ENCODE results near the gene GNB1. TPM values are rescaled to one million over a fixed set of nuclear protein-coding genes. Genes with fewer than 3 reads are reported as not detected.
A peak's percentile ranks its signal among the peaks of the same experiment; 100 is the strongest.
"Not testable (repeated sequence)": the region's sequence is repeated elsewhere in the genome, so short reads cannot be mapped to it uniquely, and the experiment has no call there.

The GNB1 gene
- 167 and 184 TPM in 2 replicates for total RNA-seq (2014; rRNA removed; shearing (Covaris generic))

DNA sequence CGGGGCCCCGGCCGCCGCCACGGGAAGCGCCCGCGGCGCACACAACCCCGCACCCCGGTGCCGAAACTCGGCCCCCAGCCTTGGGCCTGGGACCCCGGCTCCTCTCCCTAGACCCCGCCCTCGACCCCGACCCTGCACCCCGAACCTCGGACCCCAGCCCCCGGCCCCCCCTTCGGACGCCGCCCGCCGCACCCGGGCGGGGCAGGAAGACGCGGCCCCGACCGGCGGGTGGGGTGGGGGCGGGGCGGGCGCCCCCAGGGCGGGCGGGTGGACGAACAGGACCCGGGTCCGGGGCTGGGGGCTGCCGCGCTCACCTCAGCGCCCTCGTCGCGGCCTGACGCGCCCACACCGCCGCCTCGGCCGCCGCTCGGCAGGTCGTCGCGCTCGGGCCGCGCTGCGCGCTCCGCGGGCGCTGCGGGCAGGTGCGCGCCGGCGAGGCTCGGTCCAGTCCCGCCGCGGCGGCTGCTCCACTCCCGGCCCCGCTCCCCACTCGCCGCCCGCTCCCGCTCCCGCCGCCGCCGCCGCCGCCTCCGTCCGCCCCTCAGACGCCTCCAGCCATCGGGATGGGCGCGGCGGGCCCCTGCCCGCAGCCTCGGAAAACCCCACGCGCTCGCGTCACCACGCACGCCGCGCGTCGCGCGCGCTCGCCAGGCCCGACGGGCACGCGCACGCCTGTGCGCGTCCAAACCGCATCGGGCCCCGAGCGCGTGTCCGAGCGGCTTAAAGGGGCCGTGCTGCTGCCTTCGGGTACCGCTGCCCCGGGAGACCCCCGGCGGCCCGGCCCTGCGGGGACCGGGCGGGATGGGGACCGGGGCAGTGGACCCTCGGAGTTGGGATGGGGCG, at the start of gene GNB1:
TSS of gene GNB1 (minus strand) at position 582 of the 843 bp plus-strand sequence. CDS start 65,634 bp downstream, outside the sequence.
- H3K4me3 ChIP-seq = peak within 1 kb of the TSS; percentile 100
- peak; percentile 89 to 95 for DNase-seq
- peak within 1 kb of the TSS; percentile 92 for H3K27ac ChIP-seq
- peaks cover 11% of the 10 kb centered on the region for H3K36me3 ChIP-seq
- H3K27me3 ChIP-seq = no peaks in the 10 kb centered on the region
- H3K4me1 ChIP-seq = peaks cover 16% of the 10 kb centered on the region
- no peaks in the 10 kb centered on the region for H3K9me3 ChIP-seq (replicated peaks)

DNA sequence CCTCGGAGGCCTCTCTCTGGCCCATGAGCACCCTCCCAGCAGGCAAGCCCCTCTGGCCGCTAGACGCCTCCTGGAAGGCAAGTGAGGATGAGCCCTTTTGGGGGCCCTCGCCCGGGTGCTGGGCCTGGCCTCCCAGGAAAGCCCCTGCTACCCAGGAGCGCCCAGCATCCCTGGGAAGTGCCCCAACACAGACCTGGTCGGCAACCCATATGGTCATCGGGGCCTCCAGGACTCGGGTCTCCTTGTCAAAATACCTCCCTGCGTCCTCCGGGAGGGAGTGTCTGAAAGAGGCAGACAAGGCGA, 49.2 kb upstream of the GNB1 start:
- no peak for DNase-seq
- H3K27ac ChIP-seq = no peak overlapping the region
- peaks cover 10% of the 10 kb centered on the region; the same call in 1 of the 2 replicates for H3K27me3 ChIP-seq

DNA sequence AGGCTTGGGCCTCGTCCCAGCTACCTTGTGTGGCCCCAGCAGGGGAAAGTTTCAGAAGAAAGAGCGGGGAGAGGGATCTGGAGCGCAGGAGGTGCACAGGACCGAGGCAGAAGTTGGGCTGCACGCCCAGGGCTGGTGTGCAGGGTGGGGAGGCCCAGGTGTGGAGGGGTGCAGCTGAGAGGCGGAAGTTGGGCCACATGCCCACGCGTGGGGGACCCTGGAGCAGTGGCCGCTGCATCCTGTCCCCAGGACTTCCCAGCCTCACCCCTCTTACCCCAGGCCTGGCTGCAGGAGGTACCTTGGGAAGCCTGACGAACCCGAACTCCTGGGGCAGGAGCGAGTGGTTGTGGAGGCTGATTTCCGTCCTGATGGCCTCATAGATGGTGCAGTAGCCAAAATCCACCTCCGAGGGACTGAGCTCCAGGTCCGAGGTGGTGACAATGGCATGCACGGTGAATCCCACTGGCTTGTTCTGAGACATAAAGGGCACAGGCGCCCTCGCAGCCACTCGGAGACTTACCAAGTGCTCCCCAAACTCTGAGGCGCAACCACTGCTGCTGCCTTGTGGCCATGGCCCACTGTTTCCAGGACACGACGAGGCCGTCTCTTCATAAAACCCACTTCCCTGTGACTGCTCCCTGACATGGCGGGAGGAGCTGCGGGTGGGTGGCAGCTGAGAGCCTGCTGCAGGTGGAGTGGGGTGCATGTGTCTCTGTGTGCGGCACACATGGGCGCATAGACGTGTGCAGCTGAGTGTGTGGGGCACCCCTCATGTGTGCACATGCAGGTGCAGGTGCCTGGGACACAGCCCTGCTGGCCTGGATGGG, 48.6 kb upstream of the GNB1 start:
- DNase-seq = no peak
- peaks cover 10% of the 10 kb centered on the region; the same call in 1 of the 2 replicates for H3K27me3 ChIP-seq
- H3K4me1 ChIP-seq = peaks cover 14% of the 10 kb centered on the region
- H3K36me3 ChIP-seq = no peaks in the 10 kb centered on the region
- H3K9me3 ChIP-seq (replicated peaks) = no peaks in the 10 kb centered on the region
- H3K27ac ChIP-seq = no peak overlapping the region
- no peak overlapping the region for H3K4me3 ChIP-seq

More for the DNA sequence above, 49.2 kb upstream of the GNB1 start:
- Histone ChIP-seq H3K4me3 (no peak overlapping the region), H3K9me3 (replicated peaks) (no peaks in the 10 kb centered on the region), H3K4me1 (peaks cover 14% of the 10 kb centered on the region), H3K36me3 (no peaks in the 10 kb centered on the region)

DNA sequence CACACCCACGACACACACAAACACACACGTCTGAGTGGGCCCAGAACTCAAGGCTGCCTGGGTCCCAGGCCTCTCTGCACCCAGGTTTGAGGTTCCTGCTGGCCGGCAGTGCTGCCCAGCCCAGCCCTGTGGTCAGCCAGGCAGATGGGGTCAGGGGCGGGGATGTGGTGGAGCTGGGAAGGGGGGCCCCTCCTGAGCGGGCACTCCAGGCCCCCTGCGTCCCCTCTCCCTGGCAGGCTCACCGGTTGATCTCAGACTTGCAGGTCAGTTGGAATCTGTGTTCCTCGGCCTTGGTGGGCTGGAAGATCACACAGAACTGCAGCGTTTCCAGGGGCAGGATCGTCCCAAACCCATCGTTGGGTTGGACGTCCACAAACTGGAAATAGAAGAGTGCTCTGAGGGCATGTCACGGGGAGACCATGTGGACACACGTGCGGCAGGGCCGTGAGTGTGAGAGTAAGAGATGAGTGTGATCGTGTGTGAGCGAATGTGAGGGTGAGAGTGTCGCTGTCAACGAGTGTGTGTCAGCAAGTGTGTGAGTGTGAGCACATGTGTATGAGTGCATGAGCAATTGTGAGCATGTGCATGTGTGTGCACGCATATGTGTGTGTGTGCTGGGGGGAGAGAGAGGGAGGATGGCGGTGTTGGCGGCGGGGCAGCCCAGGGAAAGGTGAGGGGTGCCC, 47.9 kb upstream of the GNB1 start:
- Histone ChIP-seq H3K4me1 (peaks cover 14% of the 10 kb centered on the region), H3K27ac (no peak overlapping the region), H3K36me3 (no peaks in the 10 kb centered on the region), H3K9me3 (replicated peaks) (no peaks in the 10 kb centered on the region), H3K27me3 (peaks cover 10% of the 10 kb centered on the region; the same call in 1 of the 2 replicates), H3K4me3 (no peak overlapping the region)
- DNase-seq = no peak

DNA sequence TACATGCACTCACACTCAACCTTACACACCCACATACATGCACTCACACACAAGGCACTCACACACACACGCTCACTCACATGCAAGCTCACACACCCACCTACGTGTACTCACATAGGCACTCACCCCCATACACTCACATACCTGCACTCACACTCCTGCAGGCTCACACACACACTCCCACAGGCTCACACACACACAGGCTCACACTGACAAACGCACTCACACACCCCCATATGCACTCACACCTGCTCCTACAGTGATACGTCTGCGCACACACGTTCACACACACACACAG, 47.3 kb upstream of the GNB1 start:
- Histone ChIP-seq H3K27me3 (peaks cover 10% of the 10 kb centered on the region; the same call in 1 of the 2 replicates), H3K36me3 (no peaks in the 10 kb centered on the region), H3K4me1 (peaks cover 10% of the 10 kb centered on the region), H3K27ac (no peak overlapping the region), H3K9me3 (replicated peaks) (no peaks in the 10 kb centered on the region), H3K4me3 (no peak overlapping the region)
- no peak for DNase-seq

DNA sequence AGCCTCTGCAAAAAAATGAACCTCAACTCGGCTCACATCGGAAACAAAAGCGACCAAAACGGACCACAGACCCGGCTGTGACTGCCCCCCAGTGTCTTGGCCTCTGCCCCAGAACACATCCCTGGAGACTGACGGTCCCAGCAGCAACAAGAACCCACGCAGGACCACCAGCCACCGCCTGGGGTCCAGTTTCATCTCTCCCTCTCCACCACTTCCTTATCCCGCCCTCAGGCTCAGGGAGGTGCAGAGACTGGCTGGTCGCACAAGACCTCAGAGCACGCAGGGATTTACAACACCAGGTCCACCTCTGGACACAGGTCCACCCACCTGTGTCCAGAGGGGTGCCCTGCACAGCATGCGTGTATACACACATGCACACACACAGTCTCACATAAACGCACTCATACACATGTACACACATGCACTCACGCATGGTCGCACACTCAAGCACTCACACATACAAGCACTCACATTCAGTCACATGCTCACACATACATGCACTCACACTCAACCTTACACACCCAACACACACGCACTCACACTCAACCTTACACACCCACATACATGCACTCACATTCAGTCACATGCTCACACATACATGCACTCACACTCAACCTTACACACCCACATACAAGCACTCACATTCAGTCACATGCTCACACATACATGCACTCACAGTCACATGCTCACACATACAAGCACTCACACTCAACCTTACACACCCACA, 46.8 kb upstream of the GNB1 start:
- peak in 1 of 2 experiments; percentile 5 for DNase-seq
- Histone ChIP-seq H3K27me3 (peaks cover 10% of the 10 kb centered on the region; the same call in 1 of the 2 replicates), H3K4me3 (no peak overlapping the region), H3K9me3 (replicated peaks) (no peaks in the 10 kb centered on the region), H3K4me1 (peaks cover 10% of the 10 kb centered on the region), H3K27ac (no peak overlapping the region), H3K36me3 (no peaks in the 10 kb centered on the region)

DNA sequence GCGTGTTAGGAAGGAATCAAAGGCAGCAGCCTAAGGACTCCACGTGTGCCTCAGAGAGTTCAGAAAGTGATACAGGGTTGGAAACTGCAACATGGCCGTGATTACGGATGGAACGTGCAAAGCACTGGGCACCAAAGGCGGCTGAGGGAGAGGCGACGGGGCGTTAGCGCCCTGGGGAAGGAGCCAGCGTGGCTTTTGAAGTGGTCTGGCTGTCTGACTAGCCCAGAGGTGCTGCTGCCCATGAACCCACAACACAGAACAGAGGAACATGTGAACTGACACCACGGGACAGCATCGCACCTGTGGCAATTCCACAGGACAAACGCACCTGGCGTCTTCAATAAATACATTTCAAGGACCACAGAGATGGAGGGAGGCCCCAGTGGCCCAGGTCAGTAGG, 46.2 kb upstream of the GNB1 start:
- no peak overlapping the region for H3K27ac ChIP-seq
- H3K27me3 ChIP-seq = peaks cover 7% of the 10 kb centered on the region; the same call in 1 of the 2 replicates
- H3K9me3 ChIP-seq (replicated peaks) = no peaks in the 10 kb centered on the region
- H3K4me1 ChIP-seq = peaks cover 3% of the 10 kb centered on the region
- H3K4me3 ChIP-seq = no peak overlapping the region
- no peak for DNase-seq
- no peaks in the 10 kb centered on the region for H3K36me3 ChIP-seq

DNA sequence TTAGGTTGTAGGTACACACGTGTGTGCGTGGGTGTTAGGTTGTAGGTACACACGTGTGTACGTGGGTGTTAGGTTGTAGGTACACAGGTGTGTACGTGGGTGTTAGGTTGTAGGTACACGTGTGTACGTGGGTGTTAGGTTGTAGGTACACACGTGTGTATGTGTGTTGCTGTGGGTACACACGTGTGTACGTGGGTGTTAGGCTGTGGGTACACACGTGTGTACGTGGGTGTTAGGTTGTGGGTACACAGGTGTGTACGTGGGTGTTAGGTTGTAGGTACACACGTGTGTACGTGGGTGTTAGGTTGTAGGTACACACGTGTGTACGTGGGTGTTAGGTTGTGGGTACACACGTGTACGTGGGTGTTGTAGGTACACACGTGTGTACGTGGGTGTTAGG, 44.0 kb upstream of the GNB1 start:
- not testable (repeated sequence) for H3K4me3 ChIP-seq; DNase-seq; H3K4me1 ChIP-seq; H3K9me3 ChIP-seq (replicated peaks); H3K27ac ChIP-seq; H3K36me3 ChIP-seq; H3K27me3 ChIP-seq

DNA sequence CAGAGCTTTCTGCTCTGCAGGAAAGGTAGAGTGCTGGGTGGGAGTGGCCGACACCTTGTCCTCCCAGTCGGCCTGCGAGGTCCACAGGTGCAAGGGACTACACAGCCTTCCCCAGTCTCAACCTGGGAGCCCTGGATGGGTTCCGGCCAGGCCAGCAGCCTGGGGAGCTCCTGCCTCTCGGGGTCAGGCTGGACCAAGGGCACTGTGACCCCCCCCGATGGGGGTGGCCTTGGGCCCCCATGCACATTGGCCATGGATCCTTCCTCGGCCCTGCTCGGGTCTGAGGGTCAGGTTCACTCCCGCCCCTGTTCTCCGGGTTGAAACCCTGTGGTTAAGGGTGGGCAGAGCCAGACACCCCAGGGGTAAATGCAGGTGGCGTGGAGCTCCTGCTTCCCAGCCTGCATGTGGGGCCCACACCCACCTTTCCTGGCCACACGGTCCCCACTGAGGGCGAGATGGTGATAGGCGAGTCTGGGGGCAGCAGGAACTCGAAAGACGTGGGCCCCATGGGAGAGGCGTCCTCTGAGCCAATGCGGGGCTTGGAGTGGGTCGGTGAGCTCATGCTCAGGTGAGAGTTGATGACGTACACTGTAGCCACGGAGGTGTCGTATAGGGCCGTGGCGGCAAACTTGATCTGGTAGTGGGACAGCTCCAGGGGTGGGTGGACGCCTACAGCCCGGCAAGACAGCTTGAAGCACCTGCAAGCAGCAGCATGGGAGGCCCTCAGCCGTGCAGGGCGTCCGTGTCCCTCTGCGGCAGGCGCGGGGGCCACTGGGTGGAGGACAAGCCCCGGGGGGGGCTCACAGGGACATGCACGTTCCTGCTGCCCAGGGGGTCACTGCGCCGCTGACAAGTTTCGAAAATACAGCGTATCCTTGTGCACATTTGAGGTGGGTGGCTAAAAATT, 39.0 kb upstream of the GNB1 start:
- no peak overlapping the region for H3K4me3 ChIP-seq
- H3K4me1 ChIP-seq = no peaks in the 10 kb centered on the region
- no peak overlapping the region for H3K27ac ChIP-seq
- H3K27me3 ChIP-seq = no peaks in the 10 kb centered on the region
- DNase-seq = peak in 1 of 2 experiments; percentile 3
- H3K36me3 ChIP-seq = no peaks in the 10 kb centered on the region
- H3K9me3 ChIP-seq (replicated peaks) = no peaks in the 10 kb centered on the region

DNA sequence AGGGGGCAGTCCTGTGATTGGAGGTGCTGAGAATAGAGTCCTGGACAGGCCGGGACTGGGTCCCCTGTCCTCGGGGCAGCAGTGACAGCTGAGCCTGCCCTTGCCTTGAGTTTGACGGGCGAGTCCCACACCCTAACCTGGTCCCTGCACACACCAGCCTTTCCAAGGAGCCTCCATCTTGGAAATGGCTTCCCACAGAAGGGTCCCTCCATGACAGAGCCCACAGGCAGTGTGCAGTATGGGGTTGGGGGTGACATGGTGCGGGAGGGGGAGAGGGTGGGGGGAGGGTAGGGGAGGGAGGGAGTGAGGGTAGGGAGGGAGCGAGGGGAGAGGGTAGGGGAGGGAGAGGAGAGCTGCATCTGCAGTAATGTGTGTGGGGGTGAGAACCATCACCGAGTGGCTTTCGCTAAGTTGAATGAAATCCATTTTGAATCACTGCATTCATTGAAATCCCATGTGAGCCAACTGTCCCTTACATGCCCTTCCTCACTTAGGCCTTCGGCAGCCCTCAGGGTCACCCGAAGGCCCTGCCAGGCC, 38.3 kb upstream of the GNB1 start:
- no peak for DNase-seq
- Histone ChIP-seq H3K4me1 (no peaks in the 10 kb centered on the region), H3K4me3 (no peak overlapping the region), H3K27ac (no peak overlapping the region), H3K9me3 (replicated peaks) (no peaks in the 10 kb centered on the region), H3K36me3 (no peaks in the 10 kb centered on the region), H3K27me3 (peaks cover 5% of the 10 kb centered on the region; the same call in 1 of the 2 replicates)

DNA sequence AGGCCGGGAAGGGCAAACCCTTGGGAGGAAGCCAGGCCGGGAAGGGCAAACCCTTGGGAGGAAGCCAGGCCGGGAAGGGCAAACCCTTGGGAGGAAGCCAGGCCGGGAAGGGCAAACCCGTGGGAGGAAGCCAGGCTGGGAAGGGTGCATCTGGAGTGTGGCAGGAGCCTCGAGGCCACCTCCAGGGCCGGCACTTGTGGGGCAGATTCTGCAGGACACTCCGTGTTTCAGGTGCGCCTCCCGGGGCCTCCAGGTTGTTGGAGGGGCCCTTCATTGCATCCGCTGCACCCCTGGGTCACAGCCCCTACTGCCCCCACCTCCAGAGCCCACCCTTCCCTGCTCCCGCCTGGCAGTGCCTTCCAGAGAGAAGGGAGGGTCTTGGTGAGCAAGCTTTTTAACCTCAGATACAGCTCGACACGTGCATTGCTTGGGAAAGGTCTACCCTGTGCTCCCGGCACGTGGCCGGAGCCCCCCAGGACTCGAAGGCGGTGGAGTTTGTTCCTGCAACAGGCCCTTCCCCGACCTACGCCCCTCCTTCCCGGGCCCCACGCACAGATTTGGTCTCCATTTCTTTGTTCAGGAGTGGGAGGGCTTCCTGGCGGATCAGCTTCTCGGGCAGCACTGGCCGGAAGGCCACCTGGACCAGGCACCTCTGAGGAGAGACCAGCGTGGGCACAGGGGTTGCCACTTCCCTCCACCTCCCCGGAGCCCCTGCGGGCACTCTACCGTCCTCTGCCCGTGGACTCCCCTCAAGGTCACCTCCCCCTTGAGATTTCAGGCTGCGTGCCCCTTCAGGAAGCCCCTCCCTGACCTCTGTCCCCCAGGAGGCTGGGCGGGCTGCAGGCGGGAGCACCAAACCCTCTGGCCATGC, 37.6 kb upstream of the GNB1 start:
- H3K27me3 ChIP-seq = peaks cover 6% of the 10 kb centered on the region; the same call in 1 of the 2 replicates
- no peaks in the 10 kb centered on the region for H3K4me1 ChIP-seq
- H3K36me3 ChIP-seq = no peaks in the 10 kb centered on the region
- H3K9me3 ChIP-seq (replicated peaks) = no peaks in the 10 kb centered on the region
- peak in 1 of 2 experiments; percentile 3 for DNase-seq
- no peak overlapping the region for H3K27ac ChIP-seq
- H3K4me3 ChIP-seq = no peak overlapping the region

DNA sequence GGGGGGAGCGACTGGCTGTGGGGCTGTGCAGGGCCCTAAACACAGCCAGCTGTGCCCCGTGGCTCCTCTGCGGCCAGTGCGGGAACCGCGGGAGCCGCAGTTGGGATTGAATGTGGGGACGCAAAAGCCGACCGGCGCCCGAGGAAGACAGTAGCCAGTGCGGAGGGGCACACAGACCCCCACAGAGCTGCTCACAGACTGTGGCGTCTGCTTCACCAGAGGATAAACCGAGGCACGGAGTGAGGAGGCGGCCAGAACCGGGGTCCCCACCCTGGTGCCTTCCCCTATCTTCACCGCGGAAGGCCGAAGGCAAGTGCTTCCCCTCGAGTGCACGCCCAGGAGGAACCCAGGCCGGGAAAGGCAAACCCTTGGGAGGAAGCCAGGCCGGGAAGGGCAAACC, 36.9 kb upstream of the GNB1 start:
- H3K4me3 ChIP-seq = no peak overlapping the region
- no peaks in the 10 kb centered on the region for H3K36me3 ChIP-seq
- peaks cover 13% of the 10 kb centered on the region for H3K27me3 ChIP-seq
- H3K4me1 ChIP-seq = no peaks in the 10 kb centered on the region
- no peaks in the 10 kb centered on the region for H3K9me3 ChIP-seq (replicated peaks)
- no peak overlapping the region for H3K27ac ChIP-seq
- no peak for DNase-seq
